Panc1 (cell line): Measurements from ENCODE around the gene RUNX3.

Experiments used
- POLR2AphosphoS5 ChIP-seq: IDR thresholded peaks from 2 replicates; pipeline ENCODE4 v1.6.1; 2012; ENCODE audit warnings: mild to moderate bottlenecking, low read depth, low read length, moderate library complexity
- SIN3A ChIP-seq: IDR thresholded peaks from 2 replicates; pipeline ENCODE4 v1.6.1; 2012; ENCODE audit warnings: low read depth, mild to moderate bottlenecking, low read length, moderate library complexity, borderline replicate concordance; ENCODE audit not compliant: insufficient read depth
- TF ChIP-seq, protein P1 (sequence below), 2 experiments: IDR thresholded peaks; 2 replicates each; pipeline ENCODE4 v1.6.1; 2011 to 2012; ENCODE audit warnings: low read depth in 2 of 2, control low read depth in 1 of 2, low read length in 1 of 2, mild to moderate bottlenecking in 1 of 2, moderate library complexity in 1 of 2; ENCODE audit not compliant: insufficient read depth in 1 of 2
- TF ChIP-seq, protein P2 (sequence below): fragments of 450-650 bp; IDR thresholded peaks from 2 replicates; pipeline ENCODE4 v1.5.1; 2017; ENCODE audit warnings: mild to moderate bottlenecking

DNA sequence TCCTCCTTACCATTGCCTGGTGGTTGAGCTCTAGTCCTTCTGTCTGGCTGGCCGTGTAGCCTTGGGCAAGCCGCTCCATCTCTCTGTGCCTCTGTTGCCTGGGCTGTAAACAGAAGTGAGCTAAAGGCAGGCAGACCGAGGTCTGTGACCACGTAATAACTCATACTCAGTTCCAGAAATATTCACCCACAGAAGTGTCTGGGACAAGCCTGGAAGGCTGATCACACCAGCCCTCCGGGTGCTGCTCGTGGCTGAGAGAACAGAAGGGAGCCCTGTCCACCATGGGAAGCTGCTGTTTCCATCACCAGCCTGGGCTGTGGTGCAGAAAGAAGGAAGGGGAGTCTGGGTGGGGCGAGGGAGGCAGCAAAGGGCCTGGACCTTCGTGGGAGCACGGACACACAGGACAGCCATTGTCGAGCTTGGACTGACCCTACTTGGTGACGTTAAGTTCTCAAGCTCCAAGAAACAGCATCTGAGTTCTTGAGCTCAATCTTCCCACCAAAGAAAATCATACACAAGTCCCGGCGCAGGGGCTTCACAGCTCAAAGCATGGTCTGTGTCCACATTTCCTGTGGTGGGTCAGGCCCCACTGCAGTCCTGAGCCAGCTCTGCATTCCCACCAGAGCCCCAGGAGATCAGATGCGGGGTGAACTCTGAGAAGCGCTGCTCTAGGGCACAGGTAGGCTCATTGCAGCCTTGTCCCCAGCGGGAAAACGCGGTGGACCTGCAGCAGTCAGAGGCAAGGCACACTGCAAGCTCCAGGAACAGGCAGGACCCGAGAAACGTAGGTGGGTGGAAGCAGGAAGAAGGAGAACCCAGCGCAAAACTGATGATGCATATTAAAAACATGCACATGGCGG is 61.8 kb downstream of the RUNX3 start:
- TF ChIP-seq, protein P1, sequence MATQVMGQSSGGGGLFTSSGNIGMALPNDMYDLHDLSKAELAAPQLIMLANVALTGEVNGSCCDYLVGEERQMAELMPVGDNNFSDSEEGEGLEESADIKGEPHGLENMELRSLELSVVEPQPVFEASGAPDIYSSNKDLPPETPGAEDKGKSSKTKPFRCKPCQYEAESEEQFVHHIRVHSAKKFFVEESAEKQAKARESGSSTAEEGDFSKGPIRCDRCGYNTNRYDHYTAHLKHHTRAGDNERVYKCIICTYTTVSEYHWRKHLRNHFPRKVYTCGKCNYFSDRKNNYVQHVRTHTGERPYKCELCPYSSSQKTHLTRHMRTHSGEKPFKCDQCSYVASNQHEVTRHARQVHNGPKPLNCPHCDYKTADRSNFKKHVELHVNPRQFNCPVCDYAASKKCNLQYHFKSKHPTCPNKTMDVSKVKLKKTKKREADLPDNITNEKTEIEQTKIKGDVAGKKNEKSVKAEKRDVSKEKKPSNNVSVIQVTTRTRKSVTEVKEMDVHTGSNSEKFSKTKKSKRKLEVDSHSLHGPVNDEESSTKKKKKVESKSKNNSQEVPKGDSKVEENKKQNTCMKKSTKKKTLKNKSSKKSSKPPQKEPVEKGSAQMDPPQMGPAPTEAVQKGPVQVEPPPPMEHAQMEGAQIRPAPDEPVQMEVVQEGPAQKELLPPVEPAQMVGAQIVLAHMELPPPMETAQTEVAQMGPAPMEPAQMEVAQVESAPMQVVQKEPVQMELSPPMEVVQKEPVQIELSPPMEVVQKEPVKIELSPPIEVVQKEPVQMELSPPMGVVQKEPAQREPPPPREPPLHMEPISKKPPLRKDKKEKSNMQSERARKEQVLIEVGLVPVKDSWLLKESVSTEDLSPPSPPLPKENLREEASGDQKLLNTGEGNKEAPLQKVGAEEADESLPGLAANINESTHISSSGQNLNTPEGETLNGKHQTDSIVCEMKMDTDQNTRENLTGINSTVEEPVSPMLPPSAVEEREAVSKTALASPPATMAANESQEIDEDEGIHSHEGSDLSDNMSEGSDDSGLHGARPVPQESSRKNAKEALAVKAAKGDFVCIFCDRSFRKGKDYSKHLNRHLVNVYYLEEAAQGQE (IDR thresholded peaks at IDR 0.05; ENCODE audit: insufficient read depth in 1 of 2, low read depth in 2 of 2, low read length in 1 of 2), result no peak
- TF ChIP-seq, protein P2, sequence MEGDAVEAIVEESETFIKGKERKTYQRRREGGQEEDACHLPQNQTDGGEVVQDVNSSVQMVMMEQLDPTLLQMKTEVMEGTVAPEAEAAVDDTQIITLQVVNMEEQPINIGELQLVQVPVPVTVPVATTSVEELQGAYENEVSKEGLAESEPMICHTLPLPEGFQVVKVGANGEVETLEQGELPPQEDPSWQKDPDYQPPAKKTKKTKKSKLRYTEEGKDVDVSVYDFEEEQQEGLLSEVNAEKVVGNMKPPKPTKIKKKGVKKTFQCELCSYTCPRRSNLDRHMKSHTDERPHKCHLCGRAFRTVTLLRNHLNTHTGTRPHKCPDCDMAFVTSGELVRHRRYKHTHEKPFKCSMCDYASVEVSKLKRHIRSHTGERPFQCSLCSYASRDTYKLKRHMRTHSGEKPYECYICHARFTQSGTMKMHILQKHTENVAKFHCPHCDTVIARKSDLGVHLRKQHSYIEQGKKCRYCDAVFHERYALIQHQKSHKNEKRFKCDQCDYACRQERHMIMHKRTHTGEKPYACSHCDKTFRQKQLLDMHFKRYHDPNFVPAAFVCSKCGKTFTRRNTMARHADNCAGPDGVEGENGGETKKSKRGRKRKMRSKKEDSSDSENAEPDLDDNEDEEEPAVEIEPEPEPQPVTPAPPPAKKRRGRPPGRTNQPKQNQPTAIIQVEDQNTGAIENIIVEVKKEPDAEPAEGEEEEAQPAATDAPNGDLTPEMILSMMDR, result no peak
- TF ChIP-seq POLR2AphosphoS5, result no peak
- no peak for TF ChIP-seq SIN3A
